Activated CD8-positive, alpha-beta memory T cell treated with anti-CD3 and anti-CD28 coated beads, Interleukin-2, amount 50 U/mL, for 1 hour (primary cell): ENCODE measurements around the gene ZNF217.
"Not testable (repeated sequence)": the region's sequence is repeated elsewhere in the genome, so short reads cannot be mapped to it uniquely, and the experiment has no call there.

Source experiments
- DNase-seq: peaks from one replicate; pipeline ENCODE4 v3.0.0-alpha.2; 2020; ENCODE audit errors: extremely low read depth

The ZNF217 gene

DNA sequence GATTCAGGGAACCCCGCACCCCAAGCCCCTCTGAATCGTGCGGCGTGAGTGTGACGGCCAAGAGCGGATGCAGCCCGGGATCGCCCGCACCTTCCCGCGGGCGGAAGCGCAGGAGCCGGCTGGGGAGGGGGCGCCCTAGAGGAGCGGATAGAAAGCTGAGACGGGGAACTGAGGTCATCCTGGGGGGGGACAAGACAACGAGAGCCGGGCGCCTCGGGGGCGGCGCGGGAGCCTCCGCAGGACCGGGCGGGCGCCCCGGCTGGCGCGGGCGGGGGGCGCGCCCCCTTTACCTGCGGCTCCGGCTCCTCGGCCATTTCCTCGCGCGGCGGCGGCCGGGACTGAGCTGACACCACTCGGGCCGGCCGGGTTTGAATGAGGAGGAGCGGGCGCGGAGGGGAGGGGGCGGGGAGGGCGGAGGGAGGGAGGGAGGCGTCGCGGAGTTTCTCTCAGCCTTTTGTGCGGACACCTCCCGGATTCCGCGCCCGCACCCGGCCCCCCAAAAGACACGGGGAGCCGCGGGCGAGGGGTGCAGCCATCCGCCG lies at the start of gene ZNF217:
TSS of gene ZNF217 (minus strand) at position 374 of the 542 bp plus-strand sequence. CDS start 11,013 bp downstream, outside the sequence.
- not testable (repeated sequence) for DNase-seq

DNA sequence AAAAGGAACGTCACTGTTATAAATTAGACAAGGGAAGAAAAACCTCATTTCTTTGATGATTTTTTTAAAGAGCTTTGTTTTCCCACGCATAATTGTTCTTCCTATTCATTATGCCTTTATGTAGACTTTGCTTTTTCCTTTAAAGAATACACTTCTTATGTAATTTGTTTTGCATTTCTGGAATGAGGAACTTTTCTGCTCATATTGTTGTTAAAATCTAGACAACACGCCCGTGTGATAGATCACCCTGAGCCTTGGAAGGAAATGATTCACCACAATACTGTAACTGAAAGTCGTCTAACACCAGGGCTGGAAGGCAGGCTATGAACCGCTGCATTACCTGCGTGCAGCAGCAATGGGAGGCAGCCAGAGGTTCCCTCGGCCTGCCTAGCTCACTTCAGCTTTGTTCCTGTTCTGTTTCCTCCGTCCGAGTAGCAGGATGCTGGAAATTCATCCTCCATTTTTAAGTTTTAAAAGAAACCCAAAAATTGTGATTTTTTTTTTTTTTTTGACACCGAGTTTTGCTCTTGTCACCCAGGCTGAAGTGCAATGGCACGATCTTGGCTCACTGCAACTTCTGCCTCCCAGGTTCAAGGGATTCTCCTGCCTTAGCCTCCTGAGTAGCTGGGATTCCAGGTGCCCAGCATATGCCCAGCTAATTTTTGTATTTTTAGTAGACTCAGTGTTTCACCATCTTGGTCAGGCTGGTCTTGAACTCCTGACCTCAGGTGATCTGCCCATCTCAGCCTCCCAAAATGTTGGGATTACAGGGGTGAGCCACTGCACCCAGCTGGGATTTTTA lies 49.6 kb upstream of the ZNF217 start:
- DNase-seq: peak; percentile 56

- peak; percentile 31 for DNase-seq
These were observed 48.8 kb upstream of the ZNF217 start for GRCh38 chr20:53642196-53643030.

- no peak for DNase-seq
These were observed 46.2 kb upstream of the ZNF217 start for GRCh38 chr20:53639647-53640440.

- DNase-seq: no peak
These were observed 45.5 kb upstream of the ZNF217 start for GRCh38 chr20:53639128-53639527.

GRCh38 chr20:53637310-53637709 lies 43.7 kb upstream of the ZNF217 start:
- DNase-seq: not testable (repeated sequence)

DNA sequence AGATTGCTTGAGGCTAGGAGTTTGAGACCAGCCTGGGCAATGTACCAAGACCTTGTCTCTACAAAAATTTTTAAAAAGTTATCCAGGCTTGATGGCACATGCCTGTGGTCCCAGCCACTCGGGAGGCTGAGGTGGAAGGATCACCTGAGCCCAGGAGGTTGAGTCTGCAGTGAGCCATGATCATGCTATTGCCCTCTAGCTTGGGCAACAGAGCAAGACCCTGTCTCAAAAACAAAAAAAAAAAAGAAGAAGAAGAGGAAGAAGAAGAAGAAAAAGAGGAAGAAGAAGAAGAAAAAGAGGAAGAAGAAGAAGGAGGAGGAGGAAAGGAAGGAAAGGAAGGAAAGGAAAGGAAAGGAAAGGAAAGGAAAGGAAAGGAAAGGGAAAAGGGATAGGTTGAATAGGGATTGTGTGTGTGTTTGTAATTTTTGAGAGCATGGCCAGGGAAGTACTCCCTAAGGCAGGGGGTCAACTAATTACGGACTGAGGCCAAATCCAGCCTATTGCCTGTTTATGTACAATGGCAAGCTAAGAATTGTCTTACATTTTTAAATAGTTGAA lies 43.0 kb upstream of the ZNF217 start:
- DNase-seq: no peak

DNA sequence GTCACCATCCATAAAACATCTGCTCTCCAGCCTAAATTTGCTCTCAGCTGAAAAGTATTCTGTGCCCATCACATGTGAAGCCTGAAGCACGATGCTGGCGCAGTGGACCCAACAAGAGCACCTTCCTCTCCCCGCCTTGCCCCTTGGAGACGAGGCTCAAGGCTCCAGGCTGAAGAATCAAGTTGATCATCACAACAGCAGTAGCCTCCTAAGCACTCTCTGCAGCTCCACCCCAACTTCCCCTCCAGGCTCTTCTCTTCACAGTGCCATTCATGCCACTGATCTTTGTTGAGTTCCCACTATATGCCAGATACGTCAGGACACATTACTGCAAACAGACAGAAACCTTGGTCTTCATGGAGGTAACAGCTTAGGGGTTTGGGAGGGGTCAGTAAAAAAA lies 41.6 kb upstream of the ZNF217 start:
- DNase-seq: no peak

DNA sequence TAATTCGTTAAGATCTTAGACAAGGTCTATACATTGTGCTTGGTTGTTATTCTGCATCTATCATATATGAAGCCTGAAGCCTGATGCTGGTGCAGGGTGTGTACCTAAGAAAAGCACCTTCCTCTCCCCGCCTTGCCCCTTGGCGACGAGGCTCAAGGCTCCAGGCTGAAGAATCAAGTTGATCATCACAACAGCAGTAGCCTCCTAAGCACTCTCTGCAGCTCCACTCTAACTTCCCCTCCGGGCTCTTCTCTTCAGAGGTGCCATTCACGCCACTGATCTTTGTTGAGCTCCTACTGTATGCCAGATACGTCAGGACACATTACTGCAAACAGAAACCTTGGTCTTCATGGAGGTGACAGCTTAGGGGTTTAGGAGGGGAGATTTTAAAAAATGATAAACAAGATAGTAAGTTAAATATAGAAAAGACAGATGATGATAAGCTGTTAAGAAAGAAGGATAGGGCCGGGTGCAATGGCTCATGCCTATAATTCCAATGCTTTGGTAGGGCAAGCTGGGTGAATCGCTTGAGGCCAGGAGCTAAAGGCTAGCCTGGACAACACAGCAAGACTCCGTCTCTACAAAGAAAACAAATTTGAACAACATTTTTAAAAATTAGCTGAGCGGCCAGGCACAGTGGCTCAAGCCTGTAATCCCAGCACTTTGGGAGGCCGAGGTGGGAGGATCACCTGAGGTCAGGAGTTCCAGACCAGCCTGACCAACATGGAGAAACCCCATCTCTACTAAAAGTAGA lies 38.4 kb upstream of the ZNF217 start:
- DNase-seq: no peak

- no peak for DNase-seq
These were observed 35.8 kb upstream of the ZNF217 start for GRCh38 chr20:53629436-53629835.

- DNase-seq: not testable (repeated sequence)
These were observed 35.1 kb upstream of the ZNF217 start for GRCh38 chr20:53628758-53629157.

- no peak for DNase-seq
These were observed 34.4 kb upstream of the ZNF217 start for GRCh38 chr20:53628076-53628475.

DNA sequence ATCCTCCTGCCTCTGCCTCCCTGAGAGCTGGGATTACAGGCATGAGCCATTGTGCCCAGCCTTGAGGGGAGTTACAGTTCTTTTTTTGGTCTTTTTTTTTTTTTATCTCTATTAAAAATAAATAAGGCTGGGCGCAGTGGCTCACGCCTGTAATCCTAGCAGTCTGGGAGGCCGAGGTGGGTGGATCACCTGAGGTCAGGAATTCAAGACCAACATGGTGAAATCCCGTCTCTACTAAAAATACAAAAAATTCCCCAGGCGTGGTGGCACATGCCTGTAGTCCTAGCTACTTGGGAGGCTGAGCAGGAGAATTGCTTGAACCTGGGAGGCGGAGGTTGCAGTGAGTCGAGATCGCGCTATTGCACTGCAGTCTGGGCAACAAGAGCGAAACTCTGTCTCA lies 33.4 kb upstream of the ZNF217 start:
- not testable (repeated sequence) for DNase-seq

- no peak for DNase-seq
These were observed 32.9 kb upstream of the ZNF217 start for GRCh38 chr20:53626584-53626983.

- no peak for DNase-seq
These were observed 31.9 kb upstream of the ZNF217 start for GRCh38 chr20:53625311-53626129.

- DNase-seq: not testable (repeated sequence)
These were observed 31.2 kb upstream of the ZNF217 start for GRCh38 chr20:53624927-53625250.

GRCh38 chr20:53623454-53624211 lies 30.0 kb upstream of the ZNF217 start:
- no peak for DNase-seq

DNA sequence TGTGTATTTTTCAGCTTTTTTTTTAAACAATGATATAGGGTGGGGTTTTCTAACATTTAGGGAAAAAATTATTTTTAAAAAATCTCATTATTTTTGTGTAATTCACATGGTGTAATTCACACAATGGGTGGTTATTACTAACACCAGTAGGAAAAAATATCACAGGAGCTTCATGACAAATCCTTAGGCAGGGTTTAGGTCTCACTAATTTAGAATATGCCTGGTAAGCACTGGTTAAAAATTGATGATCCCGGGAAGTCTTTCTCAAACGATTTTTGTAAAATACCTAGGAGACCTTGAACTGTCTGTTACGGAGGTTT lies 29.5 kb upstream of the ZNF217 start:
- DNase-seq: no peak
